CD4-positive, CD25-positive, alpha-beta regulatory T cell (primary cell): ENCODE results near the gene HACD2. TPM values are rescaled to one million over a fixed set of nuclear protein-coding genes. Genes with fewer than 3 reads are reported as not detected.

Source experiments
- ATAC-seq, 2 donors: fragments of 150-1000 bp; cut with Tn5 transposase; one replicate each; pipeline ENCODE4 v1.10.0; 2021; ENCODE audit warnings: low read depth in 2 of 2, moderate number of reproducible peaks in 2 of 2, moderate library complexity in 1 of 2
- DNase-seq, 3 donors: peaks; one replicate each; pipeline versions ENCODE4 v3.0.0 to v3.0.0-alpha.2; 2012 to 2022; ENCODE audit warnings: mixed read lengths in 1 of 3
- H3K27ac ChIP-seq: one replicate; pipeline ENCODE4 v1.7.0; 2013; ENCODE audit warnings: mild to moderate bottlenecking, low read length; ENCODE audit not compliant: insufficient read depth, poor library complexity, severe bottlenecking
- H3K27me3 ChIP-seq: one replicate; pipeline ENCODE4 v1.7.0; 2013; ENCODE audit warnings: low read length; ENCODE audit not compliant: control insufficient read depth, insufficient read depth
- H3K36me3 ChIP-seq: one replicate; pipeline ENCODE4 v1.7.0; 2013; ENCODE audit warnings: mild to moderate bottlenecking, low read length, moderate library complexity; ENCODE audit not compliant: control insufficient read depth, insufficient read depth
- H3K4me1 ChIP-seq: 2 replicates; pipeline ENCODE4 v1.7.0; 2013; ENCODE audit warnings: mild to moderate bottlenecking, low read length; ENCODE audit not compliant: insufficient read depth, control insufficient read depth, poor library complexity, severe bottlenecking
- H3K4me3 ChIP-seq: one replicate; pipeline ENCODE4 v1.7.0; 2013; ENCODE audit warnings: low read depth, mild to moderate bottlenecking, low read length, moderate library complexity
- H3K9me3 ChIP-seq, 2 experiments: 1 replicate in 1 of 2; 2 replicates in 1 of 2; pipeline ENCODE4 v1.7.0; 2013; ENCODE audit warnings: low read length in 2 of 2, mild to moderate bottlenecking in 1 of 2, moderate library complexity in 1 of 2; ENCODE audit not compliant: control insufficient read depth in 2 of 2
- H3K27ac Mint-ChIP-seq, 3 donors: one replicate each; pipeline ENCODE4 v1.8.0; 2020 to 2022; ENCODE audit warnings: mild to moderate bottlenecking in 3 of 3, mixed read lengths in 3 of 3, moderate library complexity in 2 of 3
- H3K27me3 Mint-ChIP-seq: one replicate; pipeline ENCODE4 v1.8.0; 2022; ENCODE audit warnings: mild to moderate bottlenecking, mixed read lengths
- H3K36me3 Mint-ChIP-seq: one replicate; pipeline ENCODE4 v1.8.0; 2020; ENCODE audit warnings: mixed read lengths
- H3K4me1 Mint-ChIP-seq, 4 donors: one replicate each; pipeline ENCODE4 v1.8.0; 2020 to 2022; ENCODE audit warnings: mixed read lengths in 4 of 4, mild to moderate bottlenecking in 1 of 4
- H3K4me3 Mint-ChIP-seq, 4 donors: one replicate each; pipeline ENCODE4 v1.8.0; 2020 to 2022; ENCODE audit warnings: mild to moderate bottlenecking in 4 of 4, mixed read lengths in 4 of 4, moderate library complexity in 3 of 4
- H3K9me3 Mint-ChIP-seq, 7 donors: one replicate each; pipeline ENCODE4 v1.8.0; 2020 to 2022; ENCODE audit warnings: mixed read lengths in 7 of 7, mild to moderate bottlenecking in 3 of 7, moderate library complexity in 2 of 7
- polyA plus RNA-seq, 4 donors: library from polyadenylated mRNA; unstranded; fragments of 300-500 nt; fragmentation: Illumina TruSeq; gene quantifications; one replicate each; pipeline ENCODE4 v1.2.3, GENCODE V29; 2021
- total RNA-seq: library from RNA; stranded (reverse); gene quantifications from one replicate; pipeline ENCODE4 v1.2.3, GENCODE V29; 2022

The HACD2 gene
- total and polyA plus RNA-seq, 5 donors from 2014 or later: 19.8 to 28.7 (median 26.7) TPM

GRCh38 chr3:123521179-123521969 lies 63.5 kb downstream of the HACD2 start:
- ATAC-seq: no peak
- H3K4me1 Mint-ChIP-seq: peaks cover 5 to 41% (median 26%) of the 10 kb centered on the region in 4 donors
- no peaks in the 10 kb centered on the region for H3K27me3 Mint-ChIP-seq
- DNase-seq: no peak
- peaks cover 36% of the 10 kb centered on the region for H3K36me3 Mint-ChIP-seq
- H3K36me3 ChIP-seq: peaks cover 10% of the 10 kb centered on the region
- H3K27ac ChIP-seq: no peak overlapping the region
- no peaks in the 10 kb centered on the region for H3K9me3 Mint-ChIP-seq
- H3K9me3 ChIP-seq: no peaks in the 10 kb centered on the region
- H3K27me3 ChIP-seq: no peaks in the 10 kb centered on the region
- H3K4me3 ChIP-seq: no peak overlapping the region
- H3K4me3 Mint-ChIP-seq: no peak overlapping the region
- H3K27ac Mint-ChIP-seq: peak overlapping the region; percentile 11 to 65 (median 43)
- peaks cover 7% of the 10 kb centered on the region for H3K4me1 ChIP-seq

DNA sequence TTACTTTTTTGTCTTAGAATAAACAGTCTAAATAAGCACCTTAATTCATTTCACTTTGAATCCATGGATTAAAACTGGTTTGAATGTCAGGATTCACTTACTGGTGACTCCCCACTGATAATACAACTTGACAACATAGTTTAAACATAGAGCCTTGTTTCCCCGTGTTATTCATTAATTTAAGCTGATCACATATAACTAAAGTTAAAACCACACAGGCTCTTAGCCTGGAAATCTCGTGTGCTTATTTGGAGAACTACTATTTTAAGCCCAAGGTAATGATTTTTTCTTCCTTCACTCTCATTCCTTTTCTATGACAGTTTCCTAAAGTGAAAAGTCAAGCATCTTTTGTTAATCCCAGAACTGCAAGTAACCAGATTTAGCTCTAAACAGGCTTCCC lies 64.2 kb downstream of the HACD2 start:
- Histone ChIP-seq H3K27ac (no peak overlapping the region), H3K4me1 (peaks cover 7% of the 10 kb centered on the region), H3K36me3 (peaks cover 10% of the 10 kb centered on the region), H3K27me3 (no peaks in the 10 kb centered on the region), H3K9me3 (no peaks in the 10 kb centered on the region), H3K4me3 (no peak overlapping the region)
- Mint-ChIP-seq H3K27me3 (no peaks in the 10 kb centered on the region), H3K9me3 (no peaks in the 10 kb centered on the region), H3K36me3 (peaks cover 36% of the 10 kb centered on the region), H3K4me3 (no peak overlapping the region), H3K27ac (no peak overlapping the region), H3K4me1 (peaks cover 5 to 41% (median 24%) of the 10 kb centered on the region in 4 donors)
- DNase-seq: no peak
- no peak for ATAC-seq

DNA sequence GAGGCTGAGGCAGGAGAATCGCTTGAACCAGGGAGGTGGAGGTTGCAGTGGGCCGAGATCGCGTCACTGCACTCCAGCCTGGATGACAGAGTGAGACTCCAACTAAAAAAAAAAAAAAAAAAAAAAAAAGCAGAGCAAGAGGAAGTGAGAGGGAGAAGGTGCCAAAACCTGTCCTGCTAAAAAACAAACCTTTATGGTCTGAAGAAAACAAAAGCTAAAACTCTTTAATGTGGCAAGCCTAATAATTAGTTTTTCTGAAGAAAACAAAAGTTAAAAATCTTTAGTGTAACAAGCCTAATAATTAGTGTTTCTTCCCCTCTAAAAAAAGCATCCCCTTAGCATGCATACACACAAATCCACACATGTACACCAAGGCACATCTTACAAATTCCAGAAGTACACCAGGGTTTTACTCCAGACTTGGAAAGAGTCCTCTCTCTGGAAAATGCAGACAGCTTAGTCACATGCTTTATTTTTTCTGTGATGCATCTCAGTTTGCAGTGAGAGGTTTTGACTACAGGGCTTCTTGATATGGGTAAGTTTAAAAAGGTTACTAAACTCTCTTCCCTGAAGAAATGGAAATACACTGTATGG lies 65.9 kb downstream of the HACD2 start:
- Histone ChIP-seq H3K4me1 (peaks cover 7% of the 10 kb centered on the region), H3K36me3 (peaks cover 8% of the 10 kb centered on the region), H3K4me3 (no peak overlapping the region), H3K27ac (no peak overlapping the region), H3K9me3 (no peaks in the 10 kb centered on the region), H3K27me3 (no peaks in the 10 kb centered on the region)
- peaks cover 30% of the 10 kb centered on the region for H3K36me3 Mint-ChIP-seq
- H3K27ac Mint-ChIP-seq: no peak overlapping the region
- no peaks in the 10 kb centered on the region for H3K27me3 Mint-ChIP-seq
- DNase-seq (no peak), ATAC-seq (no peak)
- no peak overlapping the region for H3K4me3 Mint-ChIP-seq
- H3K9me3 Mint-ChIP-seq: no peaks in the 10 kb centered on the region
- H3K4me1 Mint-ChIP-seq: peaks cover 5 to 30% (median 21%) of the 10 kb centered on the region in 4 donors

GRCh38 chr3:123511726-123512125 lies 73.1 kb downstream of the HACD2 start:
- no peak for ATAC-seq
- peaks cover 34% of the 10 kb centered on the region for H3K36me3 Mint-ChIP-seq
- H3K9me3 Mint-ChIP-seq: peaks cover 0 to 2% (median 0%) of the 10 kb centered on the region in 7 donors
- H3K27me3 Mint-ChIP-seq: no peaks in the 10 kb centered on the region
- no peaks in the 10 kb centered on the region for H3K9me3 ChIP-seq
- H3K4me1 ChIP-seq: no peaks in the 10 kb centered on the region
- no peaks in the 10 kb centered on the region for H3K27me3 ChIP-seq
- peaks cover 7% of the 10 kb centered on the region for H3K36me3 ChIP-seq
- peaks cover 0 to 4% (median 0%) of the 10 kb centered on the region in 4 donors for H3K4me1 Mint-ChIP-seq
- no peak overlapping the region for H3K27ac Mint-ChIP-seq
- no peak for DNase-seq
- no peak overlapping the region for H3K4me3 ChIP-seq
- H3K27ac ChIP-seq: no peak overlapping the region
- H3K4me3 Mint-ChIP-seq: peak overlapping the region in 1 of 4 donors; percentile 36

DNA sequence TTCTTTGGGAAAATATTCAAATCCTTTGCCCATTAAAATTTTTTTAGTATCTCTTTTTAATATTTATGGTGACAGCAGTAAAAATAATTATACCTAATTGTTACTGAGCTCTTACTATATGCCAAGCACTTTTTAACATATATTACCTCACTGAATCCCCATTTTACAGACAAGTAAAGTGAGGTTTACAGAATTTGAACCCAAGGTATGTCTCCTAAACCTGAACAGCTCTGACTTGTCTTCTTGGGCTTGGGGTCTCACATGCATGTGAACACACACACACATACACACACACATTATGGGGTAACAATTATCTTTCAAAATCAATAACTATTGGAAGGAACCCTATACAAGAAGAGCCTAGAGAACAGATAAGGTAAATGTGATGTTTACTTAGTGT lies 73.8 kb downstream of the HACD2 start:
- Histone ChIP-seq H3K36me3 (peaks cover 12% of the 10 kb centered on the region), H3K4me1 (no peaks in the 10 kb centered on the region), H3K27ac (no peak overlapping the region), H3K9me3 (no peaks in the 10 kb centered on the region), H3K27me3 (no peaks in the 10 kb centered on the region), H3K4me3 (no peak overlapping the region)
- ATAC-seq (no peak), DNase-seq (no peak)
- H3K27ac Mint-ChIP-seq: no peak overlapping the region
- no peak overlapping the region for H3K4me3 Mint-ChIP-seq
- H3K4me1 Mint-ChIP-seq: peaks cover 0 to 4% (median 0%) of the 10 kb centered on the region in 4 donors
- H3K36me3 Mint-ChIP-seq: peaks cover 34% of the 10 kb centered on the region
- H3K27me3 Mint-ChIP-seq: no peaks in the 10 kb centered on the region
- peaks cover 0 to 2% (median 0%) of the 10 kb centered on the region in 7 donors for H3K9me3 Mint-ChIP-seq

- H3K4me3 ChIP-seq: no peak overlapping the region
- H3K36me3 ChIP-seq: peaks cover 14% of the 10 kb centered on the region
- Mint-ChIP-seq H3K9me3 (peaks cover 0 to 2% (median 0%) of the 10 kb centered on the region in 7 donors), H3K36me3 (peaks cover 28% of the 10 kb centered on the region), H3K27ac (no peak overlapping the region), H3K27me3 (no peaks in the 10 kb centered on the region), H3K4me3 (no peak overlapping the region), H3K4me1 (peaks cover 0 to 11% (median 1%) of the 10 kb centered on the region in 4 donors)
- ATAC-seq: no peak
- DNase-seq: no peak
- no peaks in the 10 kb centered on the region for H3K4me1 ChIP-seq
- H3K27me3 ChIP-seq: no peaks in the 10 kb centered on the region
- no peak overlapping the region for H3K27ac ChIP-seq
- no peaks in the 10 kb centered on the region for H3K9me3 ChIP-seq
These were observed 76.7 kb downstream of the HACD2 start for GRCh38 chr3:123508178-123508577.

- Histone ChIP-seq H3K4me3 (no peak overlapping the region), H3K36me3 (peaks cover 21% of the 10 kb centered on the region), H3K4me1 (no peaks in the 10 kb centered on the region), H3K27me3 (no peaks in the 10 kb centered on the region), H3K9me3 (no peaks in the 10 kb centered on the region), H3K27ac (no peak overlapping the region)
- no peaks in the 10 kb centered on the region for H3K27me3 Mint-ChIP-seq
- DNase-seq (no peak), ATAC-seq (no peak)
- H3K4me3 Mint-ChIP-seq: no peak overlapping the region
- no peak overlapping the region for H3K27ac Mint-ChIP-seq
- peaks cover 26% of the 10 kb centered on the region for H3K36me3 Mint-ChIP-seq
- H3K4me1 Mint-ChIP-seq: peaks cover 0 to 11% (median 3%) of the 10 kb centered on the region in 4 donors
- no peaks in the 10 kb centered on the region for H3K9me3 Mint-ChIP-seq
These were observed 79.0 kb downstream of the HACD2 start for GRCh38 chr3:123505820-123506219.
